ENCODE data around the gene PIK3R3. TPM values are rescaled to one million over a fixed set of nuclear protein-coding genes. Genes with fewer than 3 reads are reported as not detected.

The PIK3R3 gene
- total RNA-seq, 1 experiment from 2014 or later = 12.4 TPM

DNA sequence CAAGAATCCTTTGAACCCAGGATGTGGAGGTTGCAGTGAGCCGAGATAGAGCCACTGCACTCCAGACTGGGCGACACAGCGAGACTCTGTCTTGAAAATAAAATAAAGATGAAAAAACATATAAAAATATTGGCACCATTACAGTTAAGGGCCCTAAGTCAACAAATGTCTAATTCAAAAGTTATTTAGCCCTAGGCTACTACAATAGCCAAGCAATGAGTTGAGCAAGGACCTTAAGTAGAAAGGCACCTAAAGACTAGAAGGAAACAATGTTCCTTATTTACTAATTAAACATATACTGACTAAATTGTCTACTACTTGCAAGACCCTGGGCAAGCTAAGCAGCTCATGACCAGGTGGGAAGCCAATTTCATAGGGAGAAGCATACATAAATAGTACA is 4.1 kb downstream of the PIK3R3 start:
- H3K4me3 Mint-ChIP-seq = no peak overlapping the region
- H4K20me1 ChIP-seq (ENCODE audit: control insufficient read depth, insufficient read depth, insufficient read length) = no peaks in the 10 kb centered on the region

More for the DNA sequence above, 4.1 kb downstream of the PIK3R3 start:
- Histone ChIP-seq H3K27ac (ENCODE audit: insufficient read length, low read depth, low read length) (no peak overlapping the region), H2BK12ac (ENCODE audit: insufficient read length, low read depth, low read length) (no peak overlapping the region), H3K79me1 (ENCODE audit: insufficient read depth, low read depth, low read length, poor library complexity, severe bottlenecking) (no peaks in the 10 kb centered on the region), H4K91ac (ENCODE audit: insufficient read length, low read depth, low read length) (no peak overlapping the region), H2AFZ (ENCODE audit: low read length) (no peak overlapping the region), H2BK20ac (ENCODE audit: low read depth, low read length, poor library complexity, severe bottlenecking) (no peak overlapping the region), H3K23me2 (ENCODE audit: insufficient read length, low read depth, low read length, poor library complexity, severe bottlenecking) (peaks cover 10% of the 10 kb centered on the region), H3K4me1 (ENCODE audit: insufficient read depth, low read length) (no peaks in the 10 kb centered on the region), H4K5ac (ENCODE audit: insufficient read length, low read depth, low read length) (no peak overlapping the region), H2AK5ac (ENCODE audit: insufficient read length, low read length) (no peak overlapping the region), H3K4me2 (ENCODE audit: insufficient read depth, insufficient read length, low read length) (no peak overlapping the region), H2BK120ac (ENCODE audit: low read depth, low read length, poor library complexity, severe bottlenecking) (no peak overlapping the region), H3K79me2 (ENCODE audit: insufficient read depth, low read length) (peaks cover 2% of the 10 kb centered on the region; the same call in 1 of the 2 replicates), H3K9me3 (ENCODE audit: control insufficient read depth, low read depth, low read length) (no peaks in the 10 kb centered on the region), H3K56ac (ENCODE audit: insufficient read length, low read depth, low read length) (no peak overlapping the region), H3K18ac (ENCODE audit: insufficient read length, low read depth, low read length) (no peak overlapping the region), H3T11ph (ENCODE audit: low read length) (no peak overlapping the region), H2BK15ac (ENCODE audit: low read depth, low read length) (no peak overlapping the region), H4K8ac (replicated peaks; ENCODE audit: insufficient read length, low read depth, low read length) (no peak overlapping the region), H3K4ac (ENCODE audit: low read depth, low read length) (no peak overlapping the region), H3K27me3 (ENCODE audit: insufficient read depth, low read length) (no peaks in the 10 kb centered on the region), H3K23ac (ENCODE audit: insufficient read length, low read depth, low read length) (no peak overlapping the region), H3K9ac (ENCODE audit: extremely low read depth, insufficient read length, low read length) (no peak overlapping the region), H3K14ac (ENCODE audit: insufficient read depth, low read length) (no peak overlapping the region), H2BK5ac (ENCODE audit: insufficient read length, low read length) (no peak overlapping the region)
- Mint-ChIP-seq H3K9me3 (peaks cover 0 to 3% of the 10 kb centered on the region in 2 experiments; a peak in 1 of 5 replicates), H3K27me3 (ENCODE audit: low read depth) (peaks cover 11% of the 10 kb centered on the region), H3K27ac (no peak overlapping the region), H3K4me1 (peaks cover 14 to 19% of the 10 kb centered on the region in 2 experiments), H3K36me3 (ENCODE audit: insufficient read depth in 1 of 3, low read depth in 3 of 3) (no peaks in the 10 kb centered on the region; a peak in 1 of 7 replicates)
- WGBS (ENCODE audit: extremely low coverage, insufficient read length, low lambda C conversion rate) = no CpG with 5 or more reads among the region's 3 CpGs
- TF ChIP-seq, protein P1, sequence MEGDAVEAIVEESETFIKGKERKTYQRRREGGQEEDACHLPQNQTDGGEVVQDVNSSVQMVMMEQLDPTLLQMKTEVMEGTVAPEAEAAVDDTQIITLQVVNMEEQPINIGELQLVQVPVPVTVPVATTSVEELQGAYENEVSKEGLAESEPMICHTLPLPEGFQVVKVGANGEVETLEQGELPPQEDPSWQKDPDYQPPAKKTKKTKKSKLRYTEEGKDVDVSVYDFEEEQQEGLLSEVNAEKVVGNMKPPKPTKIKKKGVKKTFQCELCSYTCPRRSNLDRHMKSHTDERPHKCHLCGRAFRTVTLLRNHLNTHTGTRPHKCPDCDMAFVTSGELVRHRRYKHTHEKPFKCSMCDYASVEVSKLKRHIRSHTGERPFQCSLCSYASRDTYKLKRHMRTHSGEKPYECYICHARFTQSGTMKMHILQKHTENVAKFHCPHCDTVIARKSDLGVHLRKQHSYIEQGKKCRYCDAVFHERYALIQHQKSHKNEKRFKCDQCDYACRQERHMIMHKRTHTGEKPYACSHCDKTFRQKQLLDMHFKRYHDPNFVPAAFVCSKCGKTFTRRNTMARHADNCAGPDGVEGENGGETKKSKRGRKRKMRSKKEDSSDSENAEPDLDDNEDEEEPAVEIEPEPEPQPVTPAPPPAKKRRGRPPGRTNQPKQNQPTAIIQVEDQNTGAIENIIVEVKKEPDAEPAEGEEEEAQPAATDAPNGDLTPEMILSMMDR (conservative IDR thresholded peaks at IDR 0.05) = no peak
- no peak for DNase-seq

Measured in H9 (cell line).